ENCODE data around the gene CD96. TPM values are rescaled to one million over a fixed set of nuclear protein-coding genes. Genes with fewer than 3 reads are reported as not detected.

Gene CD96
- total RNA-seq, 1 donor from 2014 or later, result 0.17 TPM

- Mint-ChIP-seq H3K4me3 (ENCODE audit: unreplicated experiment) (no peak overlapping the region), H3K9me3 (ENCODE audit: low read depth) (no peaks in the 10 kb centered on the region), H3K4me1 (ENCODE audit: low read depth) (peaks cover 32% of the 10 kb centered on the region), H3K27me3 (ENCODE audit: low read depth) (no peaks in the 10 kb centered on the region), H3K36me3 (ENCODE audit: low read depth) (no peaks in the 10 kb centered on the region), H3K27ac (ENCODE audit: unreplicated experiment) (no peak overlapping the region)
- TF ChIP-seq CTCF (IDR thresholded peaks at IDR 0.05), result no peak
- no peak for DNase-seq (ENCODE audit: low spot score)
Measured at GRCh38 chr3:111677007-111677392, 135.0 kb downstream of the CD96 start.

DNA sequence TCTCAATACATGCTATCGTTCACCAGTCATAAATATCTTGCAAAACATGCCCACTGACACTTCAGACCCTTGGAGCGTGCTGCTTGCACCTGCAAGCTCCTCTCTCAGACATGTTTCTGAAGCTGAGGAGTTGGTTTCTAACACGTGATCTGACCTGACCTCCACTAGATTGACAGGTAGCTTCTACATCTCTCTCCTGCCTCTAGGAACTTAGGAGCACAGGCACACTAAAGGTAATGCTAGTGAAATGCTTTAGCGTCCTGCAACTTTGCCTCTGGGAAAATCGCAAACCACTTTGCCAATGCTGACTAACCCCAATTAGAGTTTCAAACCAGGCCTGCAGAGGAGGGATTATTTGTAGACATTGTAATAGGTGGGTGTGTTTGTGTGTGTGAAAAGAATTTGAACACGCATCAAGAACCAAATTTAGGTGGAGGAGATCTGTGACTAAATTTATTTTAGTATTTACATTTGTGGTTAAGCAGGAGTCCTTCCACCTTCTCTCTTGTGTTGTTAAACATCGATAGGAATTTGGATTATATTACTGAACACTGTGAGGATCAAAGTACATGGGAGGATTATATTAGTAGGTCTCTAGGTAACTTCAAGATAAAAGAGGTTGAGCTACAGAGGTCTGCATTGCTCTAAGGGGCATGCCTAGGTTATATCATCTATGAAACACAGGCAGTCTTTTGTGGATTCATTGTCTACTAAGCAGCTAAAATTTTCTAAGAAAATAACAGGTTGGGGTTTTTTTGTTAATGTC is 139.8 kb downstream of the CD96 start:
- Mint-ChIP-seq H3K27me3 (ENCODE audit: low read depth) (no peaks in the 10 kb centered on the region), H3K27ac (ENCODE audit: unreplicated experiment) (no peak overlapping the region), H3K4me3 (ENCODE audit: unreplicated experiment) (no peak overlapping the region), H3K9me3 (ENCODE audit: low read depth) (no peaks in the 10 kb centered on the region), H3K4me1 (ENCODE audit: low read depth) (peaks cover 1% of the 10 kb centered on the region), H3K36me3 (ENCODE audit: low read depth) (no peaks in the 10 kb centered on the region)
- DNase-seq (ENCODE audit: low spot score), result no peak
- no peak for TF ChIP-seq CTCF (IDR thresholded peaks at IDR 0.05)

GRCh38 chr3:111684640-111685039 is 142.6 kb downstream of the CD96 start:
- no peaks in the 10 kb centered on the region for H3K9me3 Mint-ChIP-seq (ENCODE audit: low read depth)
- DNase-seq (ENCODE audit: low spot score), result no peak
- no peaks in the 10 kb centered on the region for H3K4me1 Mint-ChIP-seq (ENCODE audit: low read depth)
- H3K27ac Mint-ChIP-seq (ENCODE audit: unreplicated experiment), result no peak overlapping the region
- no peak overlapping the region for H3K4me3 Mint-ChIP-seq (ENCODE audit: unreplicated experiment)
- TF ChIP-seq CTCF (IDR thresholded peaks at IDR 0.05), result no peak
- no peaks in the 10 kb centered on the region for H3K27me3 Mint-ChIP-seq (ENCODE audit: low read depth)
- H3K36me3 Mint-ChIP-seq (ENCODE audit: low read depth), result no peaks in the 10 kb centered on the region

- Mint-ChIP-seq H3K9me3 (ENCODE audit: low read depth) (no peaks in the 10 kb centered on the region), H3K27me3 (ENCODE audit: low read depth) (no peaks in the 10 kb centered on the region), H3K27ac (ENCODE audit: unreplicated experiment) (no peak overlapping the region), H3K4me1 (ENCODE audit: low read depth) (peaks cover 8% of the 10 kb centered on the region), H3K4me3 (ENCODE audit: unreplicated experiment) (no peak overlapping the region), H3K36me3 (ENCODE audit: low read depth) (no peaks in the 10 kb centered on the region)
- no peak for DNase-seq (ENCODE audit: low spot score)
- TF ChIP-seq CTCF (IDR thresholded peaks at IDR 0.05), result no peak
Measured at GRCh38 chr3:111688190-111688800, 146.3 kb downstream of the CD96 start.

- DNase-seq (ENCODE audit: low spot score), result no peak
- Mint-ChIP-seq H3K4me1 (ENCODE audit: low read depth) (peaks cover 9% of the 10 kb centered on the region), H3K27ac (ENCODE audit: unreplicated experiment) (no peak overlapping the region), H3K36me3 (ENCODE audit: low read depth) (no peaks in the 10 kb centered on the region), H3K27me3 (ENCODE audit: low read depth) (no peaks in the 10 kb centered on the region), H3K9me3 (ENCODE audit: low read depth) (no peaks in the 10 kb centered on the region), H3K4me3 (ENCODE audit: unreplicated experiment) (no peak overlapping the region)
- no peak for TF ChIP-seq CTCF (IDR thresholded peaks at IDR 0.05)
Measured at GRCh38 chr3:111690242-111690641, 148.2 kb downstream of the CD96 start.
